ENCODE data around the gene ASAP2. TPM values are rescaled to one million over a fixed set of nuclear protein-coding genes. Genes with fewer than 3 reads are reported as not detected.

Gene ASAP2
- total and polyA plus RNA-seq, 8 donors = 21.1 to 41.8 (median 35.1) TPM

- no peak overlapping the region for H3K27ac ChIP-seq
- H3K4me3 ChIP-seq = no peak overlapping the region
- no peak for ATAC-seq
- H3K36me3 ChIP-seq = no peaks in the 10 kb centered on the region
- no peak for TF ChIP-seq CTCF (IDR thresholded peaks at IDR 0.05)
- no peak for DNase-seq
- peaks cover 6 to 18% of the 10 kb centered on the region in 2 donors for H3K4me1 ChIP-seq
- H3K27me3 ChIP-seq = no peaks in the 10 kb centered on the region
- intact Hi-C loops (cut with DNase I) = no loop called here
- no peaks in the 10 kb centered on the region for H3K9me3 ChIP-seq
Observed at GRCh38 chr2:9192712-9193111, 13.9 kb upstream of the ASAP2 start.

- no peak for ATAC-seq
- no peaks in the 10 kb centered on the region for H3K36me3 ChIP-seq
- H3K4me1 ChIP-seq = peaks cover 6 to 18% of the 10 kb centered on the region in 2 donors
- H3K9me3 ChIP-seq = no peaks in the 10 kb centered on the region
- TF ChIP-seq CTCF (IDR thresholded peaks at IDR 0.05) = no peak
- no peak for DNase-seq
- intact Hi-C loops (cut with DNase I) = no loop called here
- H3K4me3 ChIP-seq = no peak overlapping the region
- no peak overlapping the region for H3K27ac ChIP-seq
- no peaks in the 10 kb centered on the region for H3K27me3 ChIP-seq
Observed at GRCh38 chr2:9194352-9194751, 12.3 kb upstream of the ASAP2 start.

- no peak overlapping the region for H3K4me3 ChIP-seq
- intact Hi-C loops (cut with DNase I) = no loop called here
- TF ChIP-seq CTCF (IDR thresholded peaks at IDR 0.05) = no peak
- no peaks in the 10 kb centered on the region for H3K36me3 ChIP-seq
- peaks cover 0 to 9% of the 10 kb centered on the region in 2 donors for H3K4me1 ChIP-seq
- no peaks in the 10 kb centered on the region for H3K9me3 ChIP-seq
- no peak for DNase-seq
- H3K27ac ChIP-seq = no peak overlapping the region
- no peaks in the 10 kb centered on the region for H3K27me3 ChIP-seq
- ATAC-seq = no peak
Observed at GRCh38 chr2:9196637-9197036, 10.0 kb upstream of the ASAP2 start.

- H3K36me3 ChIP-seq = no peaks in the 10 kb centered on the region
- H3K4me1 ChIP-seq = no peaks in the 10 kb centered on the region
- no peak for TF ChIP-seq CTCF (IDR thresholded peaks at IDR 0.05)
- DNase-seq (no peak), ATAC-seq (no peak)
- no peak overlapping the region for H3K4me3 ChIP-seq
- H3K27me3 ChIP-seq = no peaks in the 10 kb centered on the region
- intact Hi-C loops (cut with DNase I) = no loop called here
- H3K9me3 ChIP-seq = no peaks in the 10 kb centered on the region
- no peak overlapping the region for H3K27ac ChIP-seq
Observed at GRCh38 chr2:9197916-9198315, 8.7 kb upstream of the ASAP2 start.

GRCh38 chr2:9199716-9200632 is 6.6 kb upstream of the ASAP2 start:
- intact Hi-C loops (cut with DNase I) = no loop called here
- H3K36me3 ChIP-seq = no peaks in the 10 kb centered on the region
- ATAC-seq (no peak), DNase-seq (no peak)
- no peaks in the 10 kb centered on the region for H3K9me3 ChIP-seq
- H3K4me3 ChIP-seq = no peak overlapping the region
- H3K4me1 ChIP-seq = no peaks in the 10 kb centered on the region
- no peaks in the 10 kb centered on the region for H3K27me3 ChIP-seq
- no peak overlapping the region for H3K27ac ChIP-seq
- TF ChIP-seq CTCF (IDR thresholded peaks at IDR 0.05) = no peak

Data from left lung (tissue), 10 donors.